ENCODE data around the gene ENHO.

DNA sequence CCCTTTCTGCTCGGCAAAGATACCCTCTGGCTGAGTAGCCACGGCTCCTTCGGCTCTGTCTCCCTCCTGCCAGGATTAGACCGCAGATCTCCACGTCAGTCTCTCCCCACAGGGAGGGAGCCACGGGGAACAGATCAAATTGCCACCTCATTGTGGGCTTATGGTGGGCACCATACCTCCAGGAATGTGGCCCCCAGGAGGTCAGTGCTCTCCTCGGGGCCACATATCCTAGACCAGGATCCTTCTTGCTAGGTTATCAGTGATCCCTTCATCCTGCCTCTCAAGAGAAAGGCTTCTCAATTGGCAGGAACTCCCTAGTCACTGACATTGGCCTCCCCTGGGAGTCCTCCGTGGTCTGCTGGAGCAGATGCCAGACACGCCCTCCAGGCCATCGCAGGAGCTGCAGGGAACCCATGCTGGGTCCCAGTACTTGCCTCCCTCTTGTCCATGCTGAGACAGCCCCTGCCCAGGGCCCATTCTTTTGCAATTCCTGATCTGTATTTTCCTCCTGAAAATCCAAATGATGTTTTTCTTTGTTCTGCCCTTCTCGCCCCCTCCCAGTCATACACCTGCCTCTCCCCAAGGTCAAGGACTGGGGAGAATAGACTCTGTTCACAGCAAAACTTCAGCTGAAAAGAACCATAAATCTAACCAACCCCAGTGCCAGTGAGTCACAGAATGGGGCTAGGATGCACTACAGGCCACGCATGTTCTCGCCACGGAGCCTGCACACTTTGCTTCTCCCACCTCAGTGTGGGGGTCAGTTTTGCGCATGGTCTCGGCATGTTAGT is 31.6 kb upstream of the ENHO start:
- TF ChIP-seq, protein P1, sequence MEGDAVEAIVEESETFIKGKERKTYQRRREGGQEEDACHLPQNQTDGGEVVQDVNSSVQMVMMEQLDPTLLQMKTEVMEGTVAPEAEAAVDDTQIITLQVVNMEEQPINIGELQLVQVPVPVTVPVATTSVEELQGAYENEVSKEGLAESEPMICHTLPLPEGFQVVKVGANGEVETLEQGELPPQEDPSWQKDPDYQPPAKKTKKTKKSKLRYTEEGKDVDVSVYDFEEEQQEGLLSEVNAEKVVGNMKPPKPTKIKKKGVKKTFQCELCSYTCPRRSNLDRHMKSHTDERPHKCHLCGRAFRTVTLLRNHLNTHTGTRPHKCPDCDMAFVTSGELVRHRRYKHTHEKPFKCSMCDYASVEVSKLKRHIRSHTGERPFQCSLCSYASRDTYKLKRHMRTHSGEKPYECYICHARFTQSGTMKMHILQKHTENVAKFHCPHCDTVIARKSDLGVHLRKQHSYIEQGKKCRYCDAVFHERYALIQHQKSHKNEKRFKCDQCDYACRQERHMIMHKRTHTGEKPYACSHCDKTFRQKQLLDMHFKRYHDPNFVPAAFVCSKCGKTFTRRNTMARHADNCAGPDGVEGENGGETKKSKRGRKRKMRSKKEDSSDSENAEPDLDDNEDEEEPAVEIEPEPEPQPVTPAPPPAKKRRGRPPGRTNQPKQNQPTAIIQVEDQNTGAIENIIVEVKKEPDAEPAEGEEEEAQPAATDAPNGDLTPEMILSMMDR (IDR thresholded peaks at IDR 0.05): no peak
- TF ChIP-seq POLR2A (IDR thresholded peaks at IDR 0.05): no peak

Data from adrenal gland (tissue), 5 donors.